HG03280 (cell line): ENCODE results near the gene HPCAL1.

Experiments used
- ATAC-seq: cut with Tn5 transposase; IDR thresholded peaks from one replicate; pipeline ENCODE4 v1.9.1; 2021; ENCODE audit warnings: mild to moderate bottlenecking, moderate library complexity; ENCODE audit not compliant: unreplicated experiment

Gene HPCAL1

GRCh38 chr2:10320575-10320931 is 17.8 kb downstream of the HPCAL1 start:
- ATAC-seq, result no peak

GRCh38 chr2:10320933-10321332 is 18.2 kb downstream of the HPCAL1 start:
- no peak for ATAC-seq

- ATAC-seq, result no peak
These were observed 18.9 kb downstream of the HPCAL1 start for GRCh38 chr2:10321622-10322021.

GRCh38 chr2:10322481-10322880 is 19.8 kb downstream of the HPCAL1 start:
- ATAC-seq, result no peak

- no peak for ATAC-seq
These were observed 20.3 kb downstream of the HPCAL1 start for GRCh38 chr2:10322973-10323372.

- ATAC-seq, result no peak
These were observed 20.8 kb downstream of the HPCAL1 start for GRCh38 chr2:10323535-10323934.

GRCh38 chr2:10324095-10324832 is 21.6 kb downstream of the HPCAL1 start:
- no peak for ATAC-seq

GRCh38 chr2:10325278-10326145 is 22.8 kb downstream of the HPCAL1 start:
- no peak for ATAC-seq

GRCh38 chr2:10326151-10326616 is 23.5 kb downstream of the HPCAL1 start:
- no peak for ATAC-seq

- no peak for ATAC-seq
These were observed 24.2 kb downstream of the HPCAL1 start for GRCh38 chr2:10326707-10327594.

- ATAC-seq, result no peak
These were observed 25.4 kb downstream of the HPCAL1 start for GRCh38 chr2:10327896-10328669.

GRCh38 chr2:10328670-10329579 is 26.2 kb downstream of the HPCAL1 start:
- ATAC-seq, result no peak

GRCh38 chr2:10329580-10329879 is 26.8 kb downstream of the HPCAL1 start:
- no peak for ATAC-seq

- no peak for ATAC-seq
These were observed 27.4 kb downstream of the HPCAL1 start for GRCh38 chr2:10329880-10330699.

GRCh38 chr2:10330700-10331026 is 28.0 kb downstream of the HPCAL1 start:
- no peak for ATAC-seq

- no peak for ATAC-seq
These were observed 28.5 kb downstream of the HPCAL1 start for GRCh38 chr2:10331027-10331701.

GRCh38 chr2:10331702-10332401 is 29.1 kb downstream of the HPCAL1 start:
- ATAC-seq, result peak; percentile 44
